SHP77 (cell line): ENCODE measurements around the gene CDC14B.

Experiments
- DNase-seq, 2 experiments: peaks; one replicate each; lab custom pipeline; 2025; lab: John Stamatoyannopoulos, UW

The CDC14B gene

DNA sequence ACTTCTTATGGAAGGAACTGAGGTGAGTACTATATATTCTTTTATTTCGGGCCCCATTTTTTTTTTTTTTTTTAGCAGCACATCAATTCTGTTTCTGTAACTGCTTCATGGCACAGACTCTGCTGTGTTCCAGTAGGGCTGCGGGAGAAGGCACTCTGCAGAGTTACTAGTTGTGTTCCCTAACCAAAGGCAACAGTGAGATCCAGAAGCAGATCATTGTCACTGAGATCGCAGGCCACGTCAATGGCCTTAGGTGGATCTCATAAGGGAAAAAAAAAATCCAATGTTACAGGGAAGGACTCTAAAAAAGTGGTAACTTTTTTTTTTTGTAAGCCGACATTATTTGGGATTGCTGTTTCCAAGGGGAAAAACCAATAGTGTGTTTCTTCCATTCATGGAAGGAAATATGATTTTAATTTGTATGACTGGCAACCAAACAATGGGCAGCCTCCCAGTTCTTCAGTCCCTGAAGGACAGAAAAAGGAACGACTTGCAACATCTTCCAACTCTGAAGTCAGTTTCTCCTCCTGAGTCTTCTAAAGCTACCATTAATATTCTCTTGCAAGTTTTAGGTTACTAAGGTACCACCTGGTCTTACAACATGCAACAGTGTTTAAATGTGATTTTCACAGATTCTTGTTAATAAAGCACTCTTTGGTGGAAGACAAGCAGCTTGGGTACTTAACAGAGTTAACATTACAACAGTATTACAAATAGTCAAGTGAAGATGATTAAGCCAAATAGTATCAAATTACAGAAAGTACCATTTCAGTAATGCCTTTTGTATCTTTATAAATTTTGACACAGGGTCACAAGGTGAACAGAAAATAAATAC is 116.9 kb downstream of the CDC14B start:
- DNase-seq: no peak

DNA sequence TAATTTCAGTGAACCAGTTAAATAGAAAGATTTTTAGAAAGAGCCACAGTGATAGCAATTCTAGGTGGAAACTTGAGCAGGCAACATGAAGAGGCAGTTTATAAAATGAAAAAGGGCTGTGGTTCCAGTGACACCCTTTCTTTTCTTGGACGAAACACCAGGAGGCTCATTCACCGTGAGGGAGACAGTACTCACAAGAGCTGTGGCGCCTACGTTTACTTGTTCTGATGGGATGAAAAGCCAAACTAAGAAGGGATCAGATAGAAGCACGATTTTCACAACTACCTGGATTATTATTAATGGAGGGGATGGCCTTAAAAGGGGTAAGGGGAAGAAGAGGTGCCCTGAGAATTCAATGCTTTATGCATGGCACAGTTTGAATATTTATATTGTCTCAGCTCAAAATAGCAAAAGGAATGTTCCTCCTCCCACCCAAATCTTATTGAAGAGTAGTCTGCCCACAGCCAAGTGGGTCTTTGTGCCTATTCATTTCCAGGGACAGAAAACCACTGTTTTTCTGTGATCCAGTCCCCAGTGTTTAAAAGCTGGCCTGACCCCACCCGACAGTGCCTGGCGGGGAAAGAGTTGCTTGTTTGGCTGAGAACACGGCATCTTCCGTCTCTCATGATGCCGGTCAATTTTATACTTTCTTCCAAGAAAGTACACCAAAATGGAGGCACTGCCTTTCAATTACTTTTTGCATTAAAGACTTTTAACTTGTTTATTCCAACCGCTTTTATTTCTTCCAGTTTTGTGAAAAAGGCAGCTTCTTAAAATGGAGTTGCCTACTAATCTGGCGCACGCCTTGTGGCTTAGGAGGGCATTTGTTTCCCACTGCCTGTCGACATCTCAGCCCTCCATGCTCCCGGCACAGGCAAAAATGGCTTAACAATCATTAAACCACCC is 117.8 kb downstream of the CDC14B start:
- no peak for DNase-seq

- DNase-seq: no peak
Measured at GRCh38 chr9:96500696-96501632, 118.7 kb downstream of the CDC14B start.

DNA sequence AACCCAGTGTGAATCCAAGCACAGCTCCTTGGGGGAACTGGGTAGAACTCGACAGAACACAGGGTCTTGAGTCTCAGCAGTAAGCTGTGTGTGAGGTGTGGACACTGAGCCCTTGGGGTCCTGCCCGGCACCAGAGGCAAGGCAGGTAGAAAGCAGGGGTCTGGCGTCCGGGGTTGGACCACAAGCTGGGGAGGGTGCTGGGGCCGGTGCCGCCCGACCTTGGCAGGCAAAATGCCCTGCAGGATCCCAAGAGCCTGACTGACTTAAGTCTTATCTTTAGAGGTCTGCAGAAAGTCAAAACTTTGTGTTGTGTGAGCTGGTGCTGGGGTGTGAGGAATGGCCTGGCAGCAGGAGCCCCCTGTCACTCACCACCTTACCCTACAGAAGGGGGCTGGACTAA is 120.4 kb downstream of the CDC14B start:
- no peak for DNase-seq

DNA sequence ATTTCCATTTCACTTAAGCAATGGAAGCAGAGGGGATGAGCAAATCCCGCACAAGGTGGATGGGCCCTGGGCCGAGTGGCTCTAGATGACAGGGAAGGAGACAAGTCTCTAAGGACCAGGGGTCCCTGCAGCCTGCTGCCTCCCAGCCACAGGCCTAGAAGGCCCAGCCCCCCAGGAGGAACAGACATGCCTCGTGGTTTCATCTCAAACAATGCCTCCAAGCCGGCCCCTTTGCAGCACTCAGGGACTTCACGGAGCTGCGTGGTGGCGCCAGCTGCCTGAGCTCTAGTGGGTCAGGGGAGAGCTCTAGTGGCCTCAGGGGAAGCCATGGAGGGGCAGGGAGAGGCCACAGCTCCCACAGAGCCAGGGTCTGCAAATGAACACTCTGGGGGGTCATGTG is 120.8 kb downstream of the CDC14B start:
- DNase-seq: no peak

GRCh38 chr9:96497117-96497399 is 122.6 kb downstream of the CDC14B start:
- DNase-seq: no peak

DNA sequence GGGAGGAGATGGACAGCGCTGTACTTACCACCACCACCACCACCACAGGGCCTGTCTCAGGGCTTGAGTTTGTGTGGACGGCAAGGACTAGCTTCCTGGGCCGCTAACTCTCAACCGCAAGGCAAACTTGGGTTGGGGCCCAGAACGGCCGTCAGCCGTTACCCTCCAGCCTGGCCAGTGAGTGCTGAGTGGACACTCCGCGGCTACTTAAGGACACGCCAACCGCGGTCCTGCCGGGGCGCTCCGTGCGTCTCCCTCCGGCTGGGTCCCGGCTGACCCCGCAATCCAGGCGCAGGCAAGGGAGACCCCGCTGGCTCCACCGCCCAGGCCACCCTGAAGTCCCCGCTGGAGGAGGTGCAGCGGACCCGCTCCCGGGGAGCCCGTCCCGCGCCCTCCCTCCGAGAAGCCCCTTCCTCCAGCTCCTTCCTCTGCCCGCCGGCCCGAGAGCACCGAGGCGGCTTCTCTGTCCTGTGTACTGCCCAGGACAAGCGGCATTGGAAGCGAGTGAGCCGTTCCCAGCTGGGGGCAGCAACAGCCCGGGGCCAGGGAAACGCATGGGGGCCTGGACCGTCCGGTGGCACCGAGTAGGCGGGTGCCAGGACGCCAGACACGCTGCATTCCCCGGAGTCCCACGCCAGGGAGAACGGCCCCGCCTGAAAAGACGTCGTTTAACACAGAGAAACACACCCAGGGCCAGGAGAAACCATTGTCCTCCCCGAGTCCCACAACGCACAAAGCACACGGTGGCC is 123.1 kb downstream of the CDC14B start:
- no peak for DNase-seq

GRCh38 chr9:96495341-96495740 is 124.3 kb downstream of the CDC14B start:
- DNase-seq: no peak

- DNase-seq: no peak
Measured at GRCh38 chr9:96494215-96494800, 125.3 kb downstream of the CDC14B start.

- no peak for DNase-seq
Measured at GRCh38 chr9:96493757-96494156, 125.9 kb downstream of the CDC14B start.

GRCh38 chr9:96492993-96493531 is 126.6 kb downstream of the CDC14B start:
- DNase-seq: no peak

GRCh38 chr9:96491880-96492525 is 127.6 kb downstream of the CDC14B start:
- DNase-seq: no peak

GRCh38 chr9:96491079-96491879 is 128.4 kb downstream of the CDC14B start:
- no peak for DNase-seq

- no peak for DNase-seq
Measured at GRCh38 chr9:96490534-96491078, 129.0 kb downstream of the CDC14B start.

GRCh38 chr9:96489482-96489979 is 130.1 kb downstream of the CDC14B start:
- no peak for DNase-seq

DNA sequence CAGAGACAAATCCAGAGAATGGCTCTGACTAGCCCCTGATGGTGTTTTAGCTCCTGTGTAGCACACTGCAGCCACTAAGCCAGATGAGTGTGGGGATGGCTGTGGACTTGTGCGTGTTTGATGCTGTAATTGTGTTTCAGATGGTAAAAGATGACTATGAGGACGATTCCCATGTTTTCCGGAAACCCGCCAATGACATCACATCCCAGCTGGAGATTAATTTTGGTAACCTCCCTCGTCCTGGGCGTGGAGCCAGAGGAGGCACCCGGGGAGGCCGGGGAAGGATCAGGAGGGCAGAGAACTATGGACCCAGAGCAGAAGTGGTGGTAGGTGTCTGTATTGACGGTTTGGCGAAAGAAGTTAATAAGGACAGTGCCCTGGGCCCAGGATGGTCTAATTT is 131.7 kb downstream of the CDC14B start:
- DNase-seq: no peak

DNA sequence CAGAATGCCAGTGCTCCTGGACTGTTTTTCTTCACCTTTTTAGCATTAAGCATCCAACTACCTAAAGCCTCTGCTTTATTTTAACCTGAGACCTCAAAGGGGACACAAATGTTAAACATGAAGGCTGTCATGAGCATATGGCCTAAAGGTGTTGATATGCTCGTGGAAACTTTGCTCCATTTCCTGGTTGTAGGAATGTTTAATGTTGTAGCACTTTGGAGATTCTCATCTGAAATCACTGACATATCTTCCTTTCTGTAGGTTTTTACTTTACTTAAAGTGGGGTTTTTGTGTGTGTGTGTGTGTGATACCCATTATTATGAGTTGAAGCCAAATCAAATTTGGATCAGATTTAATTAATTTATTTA is 132.6 kb downstream of the CDC14B start:
- no peak for DNase-seq

DNA sequence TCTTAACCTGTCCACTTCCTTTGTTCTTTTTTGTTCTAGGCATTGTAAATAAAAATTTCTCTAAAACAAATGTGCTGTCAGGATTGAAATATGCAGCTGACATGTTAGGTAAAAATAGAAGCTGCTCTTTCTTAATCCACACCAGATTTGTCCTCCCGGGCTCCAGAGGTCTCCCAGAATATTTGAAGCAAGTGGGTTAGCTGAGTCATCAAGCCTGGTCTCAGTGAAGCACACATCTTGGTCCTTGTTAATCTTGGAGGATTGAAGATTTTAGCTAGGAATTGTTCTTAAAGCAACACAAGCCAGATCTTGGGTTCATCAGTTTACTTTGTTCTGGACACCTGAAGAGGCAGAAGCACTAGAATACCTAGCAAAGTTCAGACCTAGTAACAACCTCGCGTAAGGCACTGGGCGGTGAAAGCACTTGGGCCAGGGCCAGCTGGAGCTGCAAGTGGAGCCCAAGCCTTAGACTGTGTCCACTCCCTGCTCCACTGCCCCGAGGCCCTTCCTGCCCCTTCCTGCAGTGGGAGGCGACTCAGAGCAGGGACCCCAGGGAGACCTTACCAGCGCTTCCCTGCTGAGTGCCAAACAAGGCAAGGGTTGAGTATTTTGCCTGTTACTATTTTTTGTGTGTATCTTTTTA is 133.1 kb downstream of the CDC14B start:
- no peak for DNase-seq
